Suprapubic skin (tissue), 4 donors: Measurements from ENCODE around the gene PLXNB2. TPM values are rescaled to one million over a fixed set of nuclear protein-coding genes. Genes with fewer than 3 reads are reported as not detected.
A peak's percentile ranks its signal among the peaks of the same experiment; 100 is the strongest.

ENCODE experiments used
- DNase-seq, 2 donors: peaks; one replicate each; pipeline ENCODE4 v3.0.0-alpha.2; 2019; ENCODE audit warnings: low spot score in 2 of 2
- H3K27ac ChIP-seq: fragments of 200-600 bp; sonication (generic); one replicate; pipeline ENCODE4 v1.5.1; 2019
- H3K27me3 ChIP-seq: fragments of 200-600 bp; sonication (generic); one replicate; pipeline ENCODE4 v1.5.1; 2019
- H3K36me3 ChIP-seq: fragments of 200-600 bp; sonication (generic); one replicate; pipeline ENCODE4 v1.5.1; 2019
- H3K4me1 ChIP-seq: fragments of 200-600 bp; sonication (generic); one replicate; pipeline ENCODE4 v1.5.1; 2019
- H3K4me3 ChIP-seq: fragments of 200-600 bp; sonication (generic); one replicate; pipeline ENCODE4 v1.5.1; 2019; ENCODE audit warnings: mild to moderate bottlenecking
- H3K9me3 ChIP-seq: fragments of 200-600 bp; sonication (generic); one replicate; pipeline ENCODE4 v1.5.1; 2019
- EP300 ChIP-seq: sonication (generic); formaldehyde crosslinking; IDR thresholded peaks from one replicate; pipeline ENCODE4 v1.6.1; 2017; ENCODE audit warnings: antibody characterized with exemption
- POLR2A ChIP-seq, 2 donors: fragments of 450-650 bp; IDR thresholded peaks; one replicate each; pipeline ENCODE4 v1.6.1; 2017; ENCODE audit warnings: antibody characterized with exemption in 2 of 2, mild to moderate bottlenecking in 2 of 2, moderate library complexity in 2 of 2
- POLR2AphosphoS5 ChIP-seq, 3 donors: sonication (generic); formaldehyde crosslinking; IDR thresholded peaks; one replicate each; pipeline ENCODE4 v1.6.1; 2017; ENCODE audit warnings: antibody characterized with exemption in 3 of 3
- WGBS: methylation state at CpG from one replicate; pipeline ENCODE4 v1.1.5; 2018; 5-methylcytosine and 5-hydroxymethylcytosine counted together
- total RNA-seq, 4 donors: library from RNA; depleted of rRNA; stranded (reverse); fragments of >200 nt; gene quantifications; one replicate each; pipeline ENCODE4 v1.1.0, GENCODE V29; 2016
- TF ChIP-seq, protein P1 (sequence below), 2 donors: fragments of 200-600 bp in 1 of 2; fragments of 450-650 bp in 1 of 2; sonication (generic) in 1 of 2; IDR thresholded peaks; one replicate each; pipeline ENCODE4 v1.5.1; 2016 to 2019; ENCODE audit warnings: antibody characterized with exemption in 2 of 2, mild to moderate bottlenecking in 1 of 2, moderate library complexity in 1 of 2

Gene PLXNB2
- total RNA-seq, 4 donors from 2014 or later, result 117 to 231 (median 192) TPM

DNA sequence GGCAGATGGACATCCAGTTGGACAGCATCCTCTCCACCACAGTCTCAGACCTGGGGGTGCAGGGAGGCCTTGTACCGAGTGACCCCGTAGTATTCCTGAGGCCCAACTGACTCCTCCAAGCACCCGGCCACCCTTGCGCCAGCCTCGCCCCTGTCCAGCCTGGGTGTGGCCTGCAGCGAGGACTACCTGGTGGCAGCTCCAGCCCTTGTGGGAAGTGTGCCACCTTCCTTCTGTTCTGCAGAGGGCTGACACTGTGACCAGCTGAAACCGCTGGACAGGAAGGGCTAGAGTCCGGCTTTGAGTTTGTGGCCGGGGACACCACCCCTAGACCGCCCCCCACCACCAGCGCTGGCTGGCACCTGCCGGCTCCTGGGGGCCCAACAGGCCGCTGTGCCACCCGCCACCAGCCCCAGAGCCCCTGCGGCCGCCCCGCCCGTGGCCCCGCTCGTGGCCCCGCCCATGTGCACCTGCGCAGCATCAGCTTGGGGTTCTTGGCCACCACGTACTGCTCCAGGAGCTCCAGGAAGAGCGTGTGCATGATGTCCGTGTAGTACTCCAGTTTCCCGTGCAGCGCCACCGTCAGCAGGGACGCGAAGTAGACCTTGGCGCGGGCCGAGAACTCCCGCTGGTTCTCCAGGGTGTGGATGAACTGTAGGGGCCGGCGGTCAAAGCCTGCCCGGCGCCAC, 27.3 kb downstream of the PLXNB2 start:
- peaks cover 16% of the 10 kb centered on the region for H3K4me1 ChIP-seq
- no peaks in the 10 kb centered on the region for H3K27me3 ChIP-seq
- WGBS, result 87% methylated on average over 25 of the region's 38 CpGs
- no peak overlapping the region for H3K4me3 ChIP-seq
- TF ChIP-seq POLR2A (IDR thresholded peaks at IDR 0.05) (no peak), POLR2AphosphoS5 (IDR thresholded peaks at IDR 0.05) (no peak), EP300 (no peak)
- TF ChIP-seq, protein P1, sequence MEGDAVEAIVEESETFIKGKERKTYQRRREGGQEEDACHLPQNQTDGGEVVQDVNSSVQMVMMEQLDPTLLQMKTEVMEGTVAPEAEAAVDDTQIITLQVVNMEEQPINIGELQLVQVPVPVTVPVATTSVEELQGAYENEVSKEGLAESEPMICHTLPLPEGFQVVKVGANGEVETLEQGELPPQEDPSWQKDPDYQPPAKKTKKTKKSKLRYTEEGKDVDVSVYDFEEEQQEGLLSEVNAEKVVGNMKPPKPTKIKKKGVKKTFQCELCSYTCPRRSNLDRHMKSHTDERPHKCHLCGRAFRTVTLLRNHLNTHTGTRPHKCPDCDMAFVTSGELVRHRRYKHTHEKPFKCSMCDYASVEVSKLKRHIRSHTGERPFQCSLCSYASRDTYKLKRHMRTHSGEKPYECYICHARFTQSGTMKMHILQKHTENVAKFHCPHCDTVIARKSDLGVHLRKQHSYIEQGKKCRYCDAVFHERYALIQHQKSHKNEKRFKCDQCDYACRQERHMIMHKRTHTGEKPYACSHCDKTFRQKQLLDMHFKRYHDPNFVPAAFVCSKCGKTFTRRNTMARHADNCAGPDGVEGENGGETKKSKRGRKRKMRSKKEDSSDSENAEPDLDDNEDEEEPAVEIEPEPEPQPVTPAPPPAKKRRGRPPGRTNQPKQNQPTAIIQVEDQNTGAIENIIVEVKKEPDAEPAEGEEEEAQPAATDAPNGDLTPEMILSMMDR (IDR thresholded peaks at IDR 0.05), result no peak
- no peaks in the 10 kb centered on the region for H3K9me3 ChIP-seq
- DNase-seq, result no peak
- H3K36me3 ChIP-seq, result peaks cover 96% of the 10 kb centered on the region
- H3K27ac ChIP-seq, result no peak overlapping the region

DNA sequence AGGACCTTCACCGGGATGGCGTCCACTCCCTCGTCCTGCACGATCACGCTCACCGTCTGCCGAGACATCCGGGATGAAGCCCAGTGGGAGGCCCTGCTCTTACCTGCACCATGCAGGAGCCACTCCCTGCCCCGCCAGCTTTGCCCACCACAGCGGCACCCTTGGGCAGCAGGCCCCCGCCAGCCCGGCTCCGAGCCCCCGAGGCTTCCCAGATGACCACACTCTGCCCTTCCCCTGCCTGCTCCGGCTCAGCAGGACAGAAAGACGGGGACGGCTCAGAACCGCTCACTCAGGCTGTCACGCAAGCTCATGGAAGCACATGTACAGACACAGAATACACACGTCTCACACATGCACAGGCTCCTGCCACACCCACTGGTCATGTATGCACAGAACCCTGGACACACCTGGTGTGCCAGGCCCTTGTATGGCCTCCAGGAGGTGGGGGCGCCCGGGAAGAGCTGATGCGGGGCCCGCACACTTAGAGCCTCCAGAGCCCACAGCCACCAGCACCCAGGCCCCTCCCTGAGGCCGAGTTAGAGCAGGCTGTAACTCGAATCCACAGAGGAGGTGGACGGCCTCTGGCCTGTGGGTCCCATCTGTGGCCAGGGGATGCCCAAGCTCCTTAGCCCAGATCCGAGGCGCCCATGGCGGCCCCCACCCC, 28.4 kb downstream of the PLXNB2 start:
- H3K27ac ChIP-seq, result no peak overlapping the region

DNA sequence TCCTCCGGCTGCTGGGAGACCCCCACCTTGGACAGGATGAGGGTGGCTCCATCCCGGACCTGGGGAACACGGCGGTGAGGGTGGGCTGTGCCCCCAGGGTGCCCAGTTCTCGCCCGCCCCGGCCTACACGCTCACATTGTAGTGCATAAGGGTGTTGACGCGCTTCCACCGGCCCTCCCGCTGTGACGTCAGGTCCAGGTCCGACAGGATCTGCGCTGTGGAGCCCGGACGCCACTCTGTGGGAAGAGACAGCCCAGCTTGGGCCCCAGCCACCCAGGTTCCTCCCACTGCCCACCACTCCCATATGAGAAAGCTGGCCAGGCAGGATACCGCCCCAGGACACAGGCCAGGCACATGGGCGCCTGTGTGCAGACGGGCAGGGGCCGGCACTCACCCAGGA, 29.0 kb downstream of the PLXNB2 start:
- no peak for DNase-seq
- Histone ChIP-seq H3K27ac (no peak overlapping the region), H3K9me3 (no peaks in the 10 kb centered on the region), H3K36me3 (peaks cover 87% of the 10 kb centered on the region), H3K4me1 (peaks cover 24% of the 10 kb centered on the region), H3K27me3 (no peaks in the 10 kb centered on the region), H3K4me3 (no peak overlapping the region)
- 67% methylated on average over 1 of the region's 21 CpGs for WGBS
- TF ChIP-seq, protein P1 (IDR thresholded peaks at IDR 0.05), result no peak
- no peak for TF ChIP-seq POLR2AphosphoS5 (IDR thresholded peaks at IDR 0.05)
- no peak for TF ChIP-seq POLR2A (IDR thresholded peaks at IDR 0.05)
- no peak for TF ChIP-seq EP300

More for the DNA sequence above, 28.4 kb downstream of the PLXNB2 start:
- Histone ChIP-seq H3K36me3 (peaks cover 93% of the 10 kb centered on the region), H3K4me1 (peaks cover 24% of the 10 kb centered on the region), H3K27me3 (no peaks in the 10 kb centered on the region), H3K4me3 (no peak overlapping the region), H3K9me3 (no peaks in the 10 kb centered on the region)
- WGBS, result 88% methylated on average over 21 of the region's 30 CpGs
- no peak for DNase-seq
- TF ChIP-seq EP300 (no peak), POLR2AphosphoS5 (IDR thresholded peaks at IDR 0.05) (no peak), POLR2A (IDR thresholded peaks at IDR 0.05) (no peak)
- TF ChIP-seq, protein P1 (IDR thresholded peaks at IDR 0.05), result no peak

DNA sequence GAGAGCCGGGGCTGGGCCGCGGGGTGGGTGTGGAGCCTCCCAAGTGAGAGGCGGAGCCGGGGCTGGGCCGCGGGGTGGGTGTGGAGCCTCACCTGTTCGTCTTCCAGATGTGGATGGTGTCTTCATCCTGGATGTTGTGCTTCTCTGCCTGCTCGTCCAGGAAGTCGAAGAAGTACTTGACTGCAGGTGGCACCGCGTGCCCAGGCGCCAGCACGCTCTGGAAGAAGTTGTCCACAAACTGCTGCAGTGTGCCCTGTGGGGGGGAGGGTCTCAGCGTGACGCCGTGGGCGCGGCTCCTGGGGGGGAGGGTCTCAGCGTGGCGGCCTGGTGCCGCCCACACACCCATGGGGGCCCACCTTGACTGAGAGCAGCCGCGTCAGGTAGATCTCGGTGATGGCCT, 29.7 kb downstream of the PLXNB2 start:
- TF ChIP-seq, protein P1 (IDR thresholded peaks at IDR 0.05), result no peak
- TF ChIP-seq POLR2A (IDR thresholded peaks at IDR 0.05), result no peak
- TF ChIP-seq POLR2AphosphoS5 (IDR thresholded peaks at IDR 0.05), result no peak
- TF ChIP-seq EP300, result no peak
- 48% methylated on average over 9 of the region's 25 CpGs for WGBS
- no peak overlapping the region for H3K4me3 ChIP-seq
- H3K27me3 ChIP-seq, result no peaks in the 10 kb centered on the region
- no peak for DNase-seq
- peaks cover 80% of the 10 kb centered on the region for H3K36me3 ChIP-seq
- no peaks in the 10 kb centered on the region for H3K9me3 ChIP-seq
- H3K27ac ChIP-seq, result no peak overlapping the region
- peaks cover 20% of the 10 kb centered on the region for H3K4me1 ChIP-seq

DNA sequence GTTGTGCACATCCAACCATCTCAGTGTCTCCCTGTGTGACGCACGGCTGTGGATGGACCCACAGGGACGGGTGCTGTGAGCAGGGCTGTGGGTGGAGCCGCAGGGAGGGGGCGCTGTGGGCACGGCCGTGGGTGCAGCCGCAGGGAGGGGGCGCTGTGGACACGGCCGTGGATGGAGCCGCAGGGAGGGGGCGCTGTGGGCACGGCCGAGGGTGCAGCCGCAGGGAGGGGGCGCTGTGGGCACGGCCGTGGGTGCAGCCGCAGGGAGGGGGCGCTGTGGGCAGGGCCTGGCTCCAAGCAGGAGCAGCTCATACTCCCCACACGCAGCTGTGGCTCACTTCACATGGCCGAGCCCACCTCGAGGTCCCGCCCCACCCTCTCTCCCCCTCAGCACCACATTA, 31.3 kb downstream of the PLXNB2 start:
- H3K27ac ChIP-seq, result no peak overlapping the region

More for the DNA sequence above, 31.3 kb downstream of the PLXNB2 start:
- TF ChIP-seq EP300, result no peak
- TF ChIP-seq, protein P1 (IDR thresholded peaks at IDR 0.05), result peak in 1 of 2 donors; percentile 77
- DNase-seq, result no peak
- Histone ChIP-seq H3K4me3 (no peak overlapping the region), H3K36me3 (peaks cover 64% of the 10 kb centered on the region), H3K4me1 (peaks cover 25% of the 10 kb centered on the region), H3K27me3 (no peaks in the 10 kb centered on the region), H3K9me3 (no peaks in the 10 kb centered on the region)
- WGBS, result 52% methylated on average over 21 of the region's 25 CpGs
